22Rv1 (cell line): ENCODE data around the gene PRR15.

Experiments used
- H3K27ac ChIP-seq: fragments of 450-650 bp; 2 replicates; pipeline ENCODE4 v1.5.1; 2017
- CTCF ChIP-seq: fragments of 450-650 bp; IDR thresholded peaks from 2 replicates; pipeline ENCODE4 v1.5.1; 2017; ENCODE audit warnings: mild to moderate bottlenecking
- ZFX ChIP-seq: fragments of 450-650 bp; IDR thresholded peaks from 2 replicates; pipeline ENCODE4 v1.6.1; 2017; ENCODE audit warnings: antibody characterized with exemption, borderline replicate concordance

PRR15 gene

GRCh38 chr7:29609162-29610037 is 45.8 kb downstream of the PRR15 start:
- TF ChIP-seq CTCF (peak; percentile 99), ZFX (no peak)
- peak overlapping the region; percentile 54 for H3K27ac ChIP-seq

- TF ChIP-seq ZFX, result no peak
- peak; percentile 72 for TF ChIP-seq CTCF
- H3K27ac ChIP-seq, result peak overlapping the region; percentile 54
Observed at GRCh38 chr7:29610086-29610485, 46.5 kb downstream of the PRR15 start.

GRCh38 chr7:29611941-29612544 is 48.4 kb downstream of the PRR15 start:
- H3K27ac ChIP-seq, result no peak overlapping the region
- TF ChIP-seq ZFX (no peak), CTCF (no peak)

GRCh38 chr7:29612596-29612995 is 49.0 kb downstream of the PRR15 start:
- TF ChIP-seq CTCF, result no peak
- no peak for TF ChIP-seq ZFX
- no peak overlapping the region for H3K27ac ChIP-seq

- no peak overlapping the region for H3K27ac ChIP-seq
Observed at GRCh38 chr7:29613100-29613499, 49.5 kb downstream of the PRR15 start.

GRCh38 chr7:29614229-29614628 is 50.6 kb downstream of the PRR15 start:
- no peak for TF ChIP-seq CTCF
- TF ChIP-seq ZFX, result no peak
- H3K27ac ChIP-seq, result no peak overlapping the region

More at GRCh38 chr7:29613100-29613499, 49.5 kb downstream of the PRR15 start:
- TF ChIP-seq ZFX (no peak), CTCF (no peak)
